ENCODE results near the gene HIVEP2.

HIVEP2 gene

GRCh38 chr6:142740449-142740848, 204.5 kb downstream of the HIVEP2 start:
- no peaks in the 10 kb centered on the region for H3K9me3 ChIP-seq
- TF ChIP-seq CTCF (IDR thresholded peaks at IDR 0.05), result no peak
- intact Hi-C loops (cut with DNase I; ENCODE audit: low total_unique reads), result no loop called here

GRCh38 chr6:142738731-142739130, 206.2 kb downstream of the HIVEP2 start:
- TF ChIP-seq CTCF (IDR thresholded peaks at IDR 0.05), result no peak
- Histone ChIP-seq H3K27ac (no peak overlapping the region), H3K9me3 (no peaks in the 10 kb centered on the region), H3K36me3 (no peaks in the 10 kb centered on the region), H3K4me3 (no peak overlapping the region), H3K27me3 (no peaks in the 10 kb centered on the region), H3K4me1 (no peaks in the 10 kb centered on the region)
- no peak for DNase-seq
- intact Hi-C loops (cut with DNase I; ENCODE audit: low total_unique reads), result no loop called here

More at GRCh38 chr6:142740449-142740848, 204.5 kb downstream of the HIVEP2 start:
- H3K27me3 ChIP-seq, result no peaks in the 10 kb centered on the region
- DNase-seq, result no peak
- H3K4me1 ChIP-seq, result no peaks in the 10 kb centered on the region
- no peak overlapping the region for H3K4me3 ChIP-seq
- H3K36me3 ChIP-seq, result no peaks in the 10 kb centered on the region
- no peak overlapping the region for H3K27ac ChIP-seq

- H3K4me3 ChIP-seq, result no peak overlapping the region
- H3K27ac ChIP-seq, result no peak overlapping the region
- no peaks in the 10 kb centered on the region for H3K4me1 ChIP-seq
- TF ChIP-seq CTCF (IDR thresholded peaks at IDR 0.05), result no peak
- H3K36me3 ChIP-seq, result no peaks in the 10 kb centered on the region
- DNase-seq, result no peak
- H3K9me3 ChIP-seq, result no peaks in the 10 kb centered on the region
- H3K27me3 ChIP-seq, result no peaks in the 10 kb centered on the region
- intact Hi-C loops (cut with DNase I; ENCODE audit: low total_unique reads), result no loop called here
Measured at GRCh38 chr6:142738035-142738396, 207.0 kb downstream of the HIVEP2 start.

- Histone ChIP-seq H3K27ac (no peak overlapping the region), H3K4me3 (no peak overlapping the region), H3K9me3 (no peaks in the 10 kb centered on the region), H3K27me3 (no peaks in the 10 kb centered on the region), H3K36me3 (no peaks in the 10 kb centered on the region), H3K4me1 (no peaks in the 10 kb centered on the region)
- DNase-seq, result no peak
- no peak for TF ChIP-seq CTCF (IDR thresholded peaks at IDR 0.05)
- intact Hi-C loops (cut with DNase I; ENCODE audit: low total_unique reads), result no loop called here
Measured at GRCh38 chr6:142737368-142738034, 207.5 kb downstream of the HIVEP2 start.

GRCh38 chr6:142735204-142735603, 209.8 kb downstream of the HIVEP2 start:
- TF ChIP-seq CTCF (IDR thresholded peaks at IDR 0.05), result no peak
- DNase-seq, result no peak
- H3K27ac ChIP-seq, result no peak overlapping the region
- intact Hi-C loops (cut with DNase I; ENCODE audit: low total_unique reads), result no loop called here
- no peak overlapping the region for H3K4me3 ChIP-seq
- H3K9me3 ChIP-seq, result no peaks in the 10 kb centered on the region
- no peaks in the 10 kb centered on the region for H3K36me3 ChIP-seq
- no peaks in the 10 kb centered on the region for H3K27me3 ChIP-seq
- no peaks in the 10 kb centered on the region for H3K4me1 ChIP-seq

- no peak for TF ChIP-seq CTCF (IDR thresholded peaks at IDR 0.05)
- Histone ChIP-seq H3K27me3 (no peaks in the 10 kb centered on the region), H3K9me3 (no peaks in the 10 kb centered on the region), H3K4me1 (no peaks in the 10 kb centered on the region), H3K27ac (no peak overlapping the region), H3K36me3 (no peaks in the 10 kb centered on the region), H3K4me3 (no peak overlapping the region)
- no peak for DNase-seq
- intact Hi-C loops (cut with DNase I; ENCODE audit: low total_unique reads), result no loop called here
Measured at GRCh38 chr6:142732790-142733189, 212.2 kb downstream of the HIVEP2 start.

All from tibial artery (tissue), 4 donors.